ENCODE data around the gene NDUFA3. TPM values are rescaled to one million over a fixed set of nuclear protein-coding genes. Genes with fewer than 3 reads are reported as not detected.

Gene NDUFA3
- total RNA-seq: 10 to 100 TPM; 18.8 to 32.4 (median 20.2) TPM
- 100 to 1,000 TPM; 151 to 207 (median 184) TPM for polyA plus RNA-seq

DNA sequence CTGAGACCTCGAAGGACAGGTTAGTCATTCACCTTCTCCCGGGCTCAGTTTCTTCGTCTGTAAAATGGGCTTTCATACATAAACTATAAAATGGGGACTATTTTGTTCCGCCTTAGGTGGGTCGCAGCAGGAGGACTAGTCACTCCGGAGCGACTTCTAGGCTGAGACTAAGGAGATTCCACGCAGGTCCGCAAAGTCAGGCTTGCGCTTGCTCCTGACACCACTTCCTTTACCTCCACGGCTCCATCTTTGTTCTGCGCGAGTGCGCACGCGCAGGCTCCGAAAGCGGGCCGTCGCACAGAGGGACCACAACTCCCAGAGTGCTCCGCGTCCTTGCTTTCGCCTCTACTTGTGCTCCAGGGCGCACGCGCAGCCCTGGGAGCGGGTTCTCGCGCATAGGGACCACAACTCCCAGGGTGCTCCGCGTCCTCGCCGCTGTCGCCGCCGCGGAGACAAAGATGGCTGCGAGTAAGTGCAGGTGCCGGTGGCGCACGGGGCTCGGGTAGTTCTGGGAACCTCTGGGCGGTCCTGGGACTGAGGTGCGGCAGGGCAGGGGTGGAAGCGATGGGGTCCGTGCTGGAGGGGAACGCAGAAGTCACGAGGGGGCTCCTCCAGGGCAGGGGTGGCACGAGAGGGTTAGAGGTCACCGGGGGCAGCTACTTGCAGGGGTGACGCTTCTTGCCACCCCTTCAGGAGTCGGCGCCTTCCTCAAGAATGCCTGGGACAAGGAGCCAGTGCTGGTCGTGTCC lies at the start of gene NDUFA3:
Gene NDUFA3 (plus strand): TSS at position 435 of the 749 bp plus-strand sequence. CDS start 24 bp downstream, at position 459.
- DNase-seq: peak; percentile 99
- peaks cover 0 to 18% (median 16%) of the 10 kb centered on the region in 4 donors for H3K4me1 ChIP-seq
- H3K9me3 ChIP-seq: no peaks in the 10 kb centered on the region
- TF ChIP-seq POLR2A (IDR thresholded peaks at IDR 0.05): peak; percentile 45 to 73
- TF ChIP-seq POLR2AphosphoS5 (IDR thresholded peaks at IDR 0.05): peak; percentile 82 to 94 (median 90)
- no peak for TF ChIP-seq EP300 (IDR thresholded peaks at IDR 0.05)
- TF ChIP-seq, protein P1, sequence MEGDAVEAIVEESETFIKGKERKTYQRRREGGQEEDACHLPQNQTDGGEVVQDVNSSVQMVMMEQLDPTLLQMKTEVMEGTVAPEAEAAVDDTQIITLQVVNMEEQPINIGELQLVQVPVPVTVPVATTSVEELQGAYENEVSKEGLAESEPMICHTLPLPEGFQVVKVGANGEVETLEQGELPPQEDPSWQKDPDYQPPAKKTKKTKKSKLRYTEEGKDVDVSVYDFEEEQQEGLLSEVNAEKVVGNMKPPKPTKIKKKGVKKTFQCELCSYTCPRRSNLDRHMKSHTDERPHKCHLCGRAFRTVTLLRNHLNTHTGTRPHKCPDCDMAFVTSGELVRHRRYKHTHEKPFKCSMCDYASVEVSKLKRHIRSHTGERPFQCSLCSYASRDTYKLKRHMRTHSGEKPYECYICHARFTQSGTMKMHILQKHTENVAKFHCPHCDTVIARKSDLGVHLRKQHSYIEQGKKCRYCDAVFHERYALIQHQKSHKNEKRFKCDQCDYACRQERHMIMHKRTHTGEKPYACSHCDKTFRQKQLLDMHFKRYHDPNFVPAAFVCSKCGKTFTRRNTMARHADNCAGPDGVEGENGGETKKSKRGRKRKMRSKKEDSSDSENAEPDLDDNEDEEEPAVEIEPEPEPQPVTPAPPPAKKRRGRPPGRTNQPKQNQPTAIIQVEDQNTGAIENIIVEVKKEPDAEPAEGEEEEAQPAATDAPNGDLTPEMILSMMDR (IDR thresholded peaks at IDR 0.05): no peak
- no peaks in the 10 kb centered on the region for H3K27me3 ChIP-seq
- intact Hi-C loops (cut with DNase I): loop anchor here (1.0 to 5.0 kb wide), 3 partner anchors 13 to 260 kb away; partner anchors contain the start of genes PRPF31 and TFPT
- peak within 1 kb of the TSS; percentile 79 to 97 (median 94) for H3K4me3 ChIP-seq
- H3K36me3 ChIP-seq: peaks cover 2 to 24% (median 11%) of the 10 kb centered on the region in 4 donors
- WGBS, 2 donors: 3% methylated on average over 54 of the region's 54 CpGs
- peak within 1 kb of the TSS; percentile 79 to 86 (median 84) for H3K27ac ChIP-seq

DNA sequence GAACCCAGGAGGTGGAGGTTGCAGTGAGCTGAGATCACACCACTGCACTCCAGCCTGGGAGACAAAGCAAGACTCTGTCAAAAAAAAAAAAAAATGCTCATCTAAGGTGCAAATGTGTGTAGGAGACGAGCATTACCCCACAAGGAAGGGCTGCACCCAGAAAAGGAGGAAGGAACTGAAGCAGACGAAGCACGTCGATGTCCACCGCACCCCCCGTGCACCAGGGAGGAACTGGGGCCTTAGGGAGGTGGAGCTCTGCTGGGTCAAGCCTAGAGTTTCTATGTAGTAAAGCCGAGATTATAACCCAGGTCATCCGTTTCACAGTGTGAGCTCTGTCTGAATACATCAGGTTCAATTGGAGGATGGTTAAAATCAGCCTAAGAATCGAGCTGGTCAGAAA lies 40.0 kb upstream of the NDUFA3 start:
- no peak overlapping the region for H3K4me3 ChIP-seq
- TF ChIP-seq EP300 (IDR thresholded peaks at IDR 0.05) (no peak), POLR2A (IDR thresholded peaks at IDR 0.05) (no peak), POLR2AphosphoS5 (IDR thresholded peaks at IDR 0.05) (no peak)
- TF ChIP-seq, protein P1 (IDR thresholded peaks at IDR 0.05): no peak
- H3K4me1 ChIP-seq: no peaks in the 10 kb centered on the region
- DNase-seq: peak; percentile 25
- no peaks in the 10 kb centered on the region for H3K36me3 ChIP-seq
- H3K27ac ChIP-seq: no peak overlapping the region
- WGBS, 2 donors: 57 to 71% methylated on average over 9 of the region's 9 CpGs
- no peaks in the 10 kb centered on the region for H3K27me3 ChIP-seq
- no peaks in the 10 kb centered on the region for H3K9me3 ChIP-seq
- intact Hi-C loops (cut with DNase I): no loop called here

DNA sequence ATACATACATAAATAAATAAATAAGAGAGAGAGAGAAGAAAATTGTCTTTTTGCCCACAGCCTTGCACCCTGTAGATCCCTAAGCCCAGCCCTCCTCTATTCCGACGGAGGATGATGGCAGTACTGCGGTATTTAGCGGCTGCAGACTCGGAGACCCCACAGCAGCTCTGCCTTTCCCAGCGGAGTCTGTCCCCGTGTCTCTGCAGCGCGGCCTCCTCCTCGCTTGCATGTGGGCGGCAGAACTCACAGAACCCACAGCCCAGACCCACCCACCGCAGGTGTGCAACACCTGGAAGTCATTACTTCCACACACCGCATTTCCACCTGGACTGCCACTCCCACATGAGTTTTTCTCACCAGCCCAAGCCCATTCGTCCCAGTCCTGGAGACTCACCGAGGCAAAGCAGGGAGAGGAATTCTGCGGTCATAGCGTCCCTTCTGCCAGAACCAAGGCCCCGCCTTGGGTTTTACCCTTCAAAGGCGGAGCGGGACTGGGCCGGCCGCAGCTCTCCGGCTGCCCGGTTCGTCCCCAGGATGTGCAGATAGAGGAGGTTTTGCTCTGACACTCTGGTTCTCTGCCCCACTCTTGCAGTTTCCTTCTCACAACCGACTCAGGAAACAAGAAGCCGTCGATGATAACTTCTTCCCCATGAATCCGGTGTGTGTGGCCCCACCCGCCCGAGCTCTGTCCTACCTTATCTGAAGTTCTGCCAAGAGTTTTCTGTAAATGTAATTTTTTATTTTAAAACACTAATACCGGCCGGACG lies 39.1 kb upstream of the NDUFA3 start, which contains the start of gene VSTM1:
Gene VSTM1 (minus strand): TSS at position 548 of the 767 bp plus-strand sequence. CDS start 120 bp downstream, at position 428.
- no peaks in the 10 kb centered on the region for H3K9me3 ChIP-seq
- DNase-seq: peak; percentile 44
- no peaks in the 10 kb centered on the region for H3K36me3 ChIP-seq
- no peak for TF ChIP-seq POLR2AphosphoS5 (IDR thresholded peaks at IDR 0.05)
- TF ChIP-seq EP300 (IDR thresholded peaks at IDR 0.05): no peak
- TF ChIP-seq, protein P1 (IDR thresholded peaks at IDR 0.05): no peak
- TF ChIP-seq POLR2A (IDR thresholded peaks at IDR 0.05): no peak
- no peak within 1 kb of the TSS for H3K27ac ChIP-seq
- 68 to 84% methylated on average over 34 of the region's 34 CpGs for WGBS, 2 donors
- intact Hi-C loops (cut with DNase I): no loop called here
- H3K4me1 ChIP-seq: no peaks in the 10 kb centered on the region
- no peaks in the 10 kb centered on the region for H3K27me3 ChIP-seq
- no peak within 1 kb of the TSS for H3K4me3 ChIP-seq

DNA sequence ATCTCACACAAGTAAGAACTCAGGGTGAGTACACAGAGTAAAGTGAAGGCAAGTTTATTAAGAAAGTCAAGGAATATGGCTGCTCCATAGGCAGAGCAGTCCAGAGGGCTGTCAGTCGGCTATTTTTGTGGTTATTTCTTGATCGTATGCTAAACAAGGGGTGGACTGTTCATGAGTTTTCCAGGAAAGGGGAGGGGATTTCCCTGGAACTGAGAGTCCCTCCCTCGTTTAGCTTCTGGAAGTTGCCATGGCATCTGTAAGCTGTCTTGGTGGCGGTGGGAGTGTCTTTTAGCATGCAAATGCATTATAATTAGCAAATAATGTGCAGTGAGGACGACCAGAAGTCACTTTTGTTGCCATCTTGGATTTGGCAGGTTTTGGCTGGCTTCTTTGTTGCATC lies 33.2 kb upstream of the NDUFA3 start:
- Histone ChIP-seq H3K9me3 (peaks cover 0 to 2% (median 0%) of the 10 kb centered on the region in 4 donors), H3K4me1 (no peaks in the 10 kb centered on the region), H3K27me3 (no peaks in the 10 kb centered on the region), H3K27ac (no peak overlapping the region), H3K4me3 (no peak overlapping the region), H3K36me3 (no peaks in the 10 kb centered on the region)
- intact Hi-C loops (cut with DNase I): no loop called here
- no peak for DNase-seq
- WGBS, 2 donors: 67 to 71% methylated on average over 5 of the region's 5 CpGs
- TF ChIP-seq EP300 (IDR thresholded peaks at IDR 0.05) (no peak), POLR2A (IDR thresholded peaks at IDR 0.05) (no peak)
- TF ChIP-seq, protein P1 (IDR thresholded peaks at IDR 0.05): no peak
